Occipital lobe (tissue), 2 donors: Measurements from ENCODE around the gene FAM83C. TPM values are rescaled to one million over a fixed set of nuclear protein-coding genes. Genes with fewer than 3 reads are reported as not detected.

ENCODE experiments used
- DNase-seq: peaks from one replicate; lab custom pipeline; 2025; lab: John Stamatoyannopoulos, UW
- total RNA-seq: library from RNA; depleted of rRNA; stranded (reverse); fragments of >200 nt; gene quantifications from one replicate; pipeline ENCODE4 v1.2.3, GENCODE V29; 2014

FAM83C gene
- total RNA-seq, 1 donor from 2014 or later = not detected

GRCh38 chr20:35299780-35300179, 7.6 kb upstream of the FAM83C start:
- no peak for DNase-seq

GRCh38 chr20:35298264-35298663, 6.0 kb upstream of the FAM83C start:
- DNase-seq = no peak

DNA sequence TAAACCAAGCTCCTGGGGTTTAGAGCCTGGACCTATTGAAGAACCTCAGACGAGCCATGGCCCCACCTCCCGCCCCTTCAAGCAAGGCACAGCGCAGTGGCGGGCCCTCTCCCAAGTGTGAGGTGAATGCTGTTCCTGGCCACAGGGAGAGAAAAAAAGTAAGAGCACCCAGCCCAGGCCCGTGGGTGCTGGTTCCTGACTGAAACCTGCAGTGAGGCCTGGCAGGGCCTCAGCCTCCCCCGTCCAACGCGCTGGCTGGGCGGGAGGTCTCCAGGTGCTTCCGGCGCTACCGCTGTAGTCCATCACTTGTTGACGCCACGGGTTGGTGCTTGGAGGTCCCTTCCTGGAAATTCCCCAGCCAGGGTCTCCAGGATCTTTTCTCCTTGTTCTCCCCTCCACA, 5.5 kb upstream of the FAM83C start:
- no peak for DNase-seq

GRCh38 chr20:35297155-35297554, 4.9 kb upstream of the FAM83C start:
- no peak for DNase-seq

DNA sequence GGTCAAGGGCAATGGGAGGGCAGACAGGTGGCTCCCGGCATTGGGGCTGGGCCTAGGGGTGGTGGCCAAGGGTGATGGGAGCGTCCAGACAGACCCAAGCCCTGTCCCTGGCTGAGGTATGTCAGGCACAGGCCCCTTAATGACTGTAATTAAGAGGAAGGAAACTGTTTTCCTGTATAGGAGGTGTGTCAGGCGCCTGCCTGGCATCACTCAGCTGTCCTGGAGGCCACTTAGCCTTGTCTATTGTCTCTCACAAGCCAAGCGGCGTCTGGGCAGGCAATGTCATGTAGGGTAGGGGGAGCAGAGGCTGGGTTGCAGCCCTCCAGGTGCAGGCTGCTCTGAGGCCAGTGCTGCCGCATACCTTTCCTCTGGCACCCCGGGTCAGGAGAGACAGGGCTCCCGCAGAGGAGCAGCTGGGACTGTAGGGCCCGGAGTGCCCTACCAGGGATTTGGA, 3.9 kb upstream of the FAM83C start:
- no peak for DNase-seq

DNA sequence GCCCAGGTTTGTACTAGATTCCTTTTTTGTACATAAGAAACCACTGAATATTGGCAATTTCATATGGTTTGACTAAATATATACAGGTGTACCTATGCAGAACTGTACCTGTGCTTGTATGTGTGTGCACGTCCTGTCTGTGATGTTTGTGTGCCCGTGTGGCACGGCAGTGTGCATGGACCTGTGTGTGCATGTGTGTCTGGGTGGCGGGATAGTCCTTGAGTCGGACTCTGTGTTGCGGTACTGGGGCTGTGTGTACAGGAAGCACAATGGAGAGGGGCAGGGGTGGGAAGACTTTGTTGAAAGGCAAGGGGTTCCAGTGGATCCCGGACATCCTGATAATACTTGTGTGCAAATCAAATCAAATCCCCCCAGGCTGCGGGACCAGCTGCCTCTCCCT, 3.4 kb upstream of the FAM83C start:
- no peak for DNase-seq

GRCh38 chr20:35295058-35295457, 2.8 kb upstream of the FAM83C start:
- DNase-seq = no peak

DNA sequence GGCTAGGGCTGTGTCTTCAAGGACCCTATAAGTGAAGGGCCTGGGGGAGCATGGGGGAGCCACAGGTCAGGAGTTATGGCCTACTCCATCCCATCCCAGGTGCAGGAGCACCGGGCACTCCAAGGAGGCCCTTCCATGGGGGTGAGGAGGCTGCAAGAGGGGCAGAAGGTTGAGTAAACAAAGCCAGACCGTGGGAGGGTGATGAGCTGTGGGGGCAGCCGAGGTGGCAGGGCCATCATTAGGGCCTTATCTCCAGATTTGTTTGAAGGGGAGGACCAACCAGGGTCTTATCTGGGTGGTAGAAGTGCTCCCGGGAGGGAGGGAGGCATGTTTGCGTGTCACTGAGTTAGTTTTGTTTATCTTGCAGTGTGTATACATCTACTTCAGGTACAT, 2.1 kb upstream of the FAM83C start:
- no peak for DNase-seq

DNA sequence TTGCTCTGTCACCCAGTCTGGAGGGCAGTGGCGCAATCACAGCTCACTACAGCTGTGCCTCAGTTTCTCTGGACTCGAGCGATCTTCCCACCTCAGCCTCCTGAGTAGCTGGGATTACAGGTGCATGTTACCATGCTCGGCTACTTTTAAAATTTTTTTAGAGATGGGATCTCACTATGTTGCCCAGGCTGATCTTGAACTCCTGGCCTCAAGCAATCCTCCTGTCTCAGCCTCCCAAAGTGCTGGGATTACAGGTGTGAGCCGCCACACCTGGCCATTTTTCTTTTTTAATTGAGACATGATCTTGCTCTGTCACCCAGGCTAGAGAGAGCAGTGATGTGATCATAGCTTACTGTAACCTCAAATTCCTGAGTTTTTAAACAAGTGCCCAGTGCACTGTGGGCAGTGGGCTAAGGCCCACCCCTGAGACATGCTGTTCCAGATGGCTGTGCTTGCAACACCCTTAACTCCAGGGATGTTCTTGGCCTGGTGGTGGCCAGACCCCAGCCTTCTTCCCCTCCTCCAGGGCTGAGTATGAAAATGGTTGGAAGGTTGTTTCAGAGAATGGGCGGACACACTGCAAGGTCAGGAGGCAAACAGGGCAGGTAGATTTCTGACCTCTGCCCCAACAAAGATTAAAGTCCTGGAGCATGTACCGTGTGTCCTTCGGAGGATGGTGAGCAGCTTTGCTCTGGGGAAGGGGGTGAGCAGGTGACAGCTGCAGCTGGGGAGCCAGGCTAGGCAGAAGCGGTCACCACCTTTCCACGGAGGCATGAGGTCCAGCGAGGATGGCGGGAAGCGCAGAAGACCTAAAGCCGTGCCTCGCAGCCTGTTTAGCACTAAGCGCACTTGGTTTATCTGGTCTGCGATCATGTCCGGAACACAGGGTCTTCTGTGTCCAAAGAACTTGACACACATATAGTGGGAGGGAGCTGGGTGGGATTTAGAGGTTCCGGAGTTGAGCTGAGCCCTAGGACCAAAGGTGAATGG, 1.4 kb upstream of the FAM83C start:
- DNase-seq = no peak

DNA sequence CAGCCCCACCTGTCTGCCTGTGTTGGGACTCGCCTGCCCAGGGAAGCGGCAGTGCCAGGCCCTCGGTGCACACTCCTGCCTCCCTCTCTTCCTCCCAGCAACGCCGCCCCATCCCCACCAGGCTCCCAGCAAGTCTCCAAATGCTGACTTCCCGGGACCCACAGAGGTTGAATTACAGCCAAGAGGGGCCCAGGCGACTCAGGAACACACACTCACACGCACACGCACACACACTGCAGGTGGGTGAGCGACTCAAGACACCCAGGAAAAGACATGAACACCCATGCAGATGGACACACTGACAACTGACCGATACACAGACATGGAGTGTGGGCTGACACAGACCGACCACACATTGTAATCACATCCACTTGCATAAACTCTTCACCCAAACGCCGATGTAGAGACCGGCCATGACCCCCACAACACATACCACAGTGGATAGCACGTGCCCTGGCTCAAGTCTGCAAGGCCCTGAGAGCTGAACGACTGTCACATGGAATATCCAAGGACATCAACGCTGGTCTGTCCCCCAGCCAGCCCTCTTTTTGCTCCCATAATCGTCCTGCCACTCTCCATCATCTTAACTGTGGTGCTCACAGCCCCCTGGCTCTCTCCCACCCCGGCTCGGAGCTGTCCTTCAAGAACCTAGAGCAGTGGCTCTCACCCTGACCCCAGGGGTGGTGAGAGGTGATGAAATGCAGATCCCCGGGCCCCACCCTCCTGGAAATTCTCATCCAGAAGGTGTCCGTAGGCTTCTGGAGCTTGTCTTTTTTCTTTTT, 470 bp upstream of the FAM83C start:
- DNase-seq = no peak

DNA sequence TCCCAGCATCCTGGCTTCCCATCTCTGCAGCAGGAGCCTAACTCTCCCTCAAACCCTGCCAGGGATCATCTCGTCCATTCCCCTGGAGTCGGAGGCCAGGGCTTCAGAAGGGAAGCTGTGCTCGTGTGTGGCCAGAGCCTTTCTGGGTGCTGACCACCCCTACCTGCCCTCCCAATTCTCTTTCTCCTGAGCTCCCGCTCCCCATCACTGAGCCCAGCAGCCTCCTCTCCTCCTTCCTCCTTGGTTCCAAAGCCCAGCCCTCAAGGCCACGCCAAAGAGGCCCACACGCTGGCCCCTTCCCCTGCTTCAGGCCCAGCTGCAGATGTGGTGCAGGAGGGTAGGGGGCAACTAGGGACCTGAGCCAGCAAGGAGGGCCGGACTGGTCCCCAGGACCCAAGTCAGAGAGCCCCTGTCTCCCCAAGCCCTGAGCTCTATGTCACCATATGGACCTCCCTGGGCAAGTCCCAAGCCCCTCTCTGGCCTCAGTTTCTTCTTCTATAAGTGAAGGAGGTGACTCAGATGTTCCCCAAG, 1.3 kb downstream of the FAM83C start:
- no peak for DNase-seq

DNA sequence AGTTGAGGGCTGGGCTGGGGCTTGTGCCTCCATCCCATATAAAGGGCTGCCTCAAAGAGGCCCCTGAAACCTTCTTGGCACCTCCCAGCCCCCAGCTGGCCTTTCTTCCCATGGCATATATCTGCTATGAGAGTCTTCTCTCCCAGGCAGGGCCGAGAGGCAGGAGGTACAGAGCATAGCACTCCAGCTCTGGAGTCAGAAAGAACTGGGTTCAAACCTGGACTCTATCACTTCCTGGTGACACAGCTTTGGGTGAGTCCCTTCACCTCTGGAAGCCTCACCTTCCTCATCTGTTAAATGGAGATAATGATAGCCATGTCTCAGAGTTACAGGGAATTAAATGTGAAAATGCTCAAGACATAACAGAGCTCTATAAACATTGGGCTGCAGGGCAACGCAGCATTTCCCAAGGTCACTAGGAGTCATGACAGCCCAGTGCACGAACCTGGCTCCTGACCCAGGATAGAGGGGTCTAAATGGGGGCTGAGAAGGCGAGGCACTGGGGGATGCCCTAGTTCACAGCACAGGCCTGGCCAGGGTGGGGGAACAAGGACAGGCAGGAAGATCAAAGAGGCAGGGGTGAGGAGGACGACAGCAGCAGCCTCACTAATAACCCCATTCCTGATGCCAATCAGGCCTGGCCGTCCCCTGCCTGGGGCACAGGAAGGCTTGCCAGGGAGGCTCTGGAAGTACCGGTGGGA, 1.9 kb downstream of the FAM83C start:
- no peak for DNase-seq

DNA sequence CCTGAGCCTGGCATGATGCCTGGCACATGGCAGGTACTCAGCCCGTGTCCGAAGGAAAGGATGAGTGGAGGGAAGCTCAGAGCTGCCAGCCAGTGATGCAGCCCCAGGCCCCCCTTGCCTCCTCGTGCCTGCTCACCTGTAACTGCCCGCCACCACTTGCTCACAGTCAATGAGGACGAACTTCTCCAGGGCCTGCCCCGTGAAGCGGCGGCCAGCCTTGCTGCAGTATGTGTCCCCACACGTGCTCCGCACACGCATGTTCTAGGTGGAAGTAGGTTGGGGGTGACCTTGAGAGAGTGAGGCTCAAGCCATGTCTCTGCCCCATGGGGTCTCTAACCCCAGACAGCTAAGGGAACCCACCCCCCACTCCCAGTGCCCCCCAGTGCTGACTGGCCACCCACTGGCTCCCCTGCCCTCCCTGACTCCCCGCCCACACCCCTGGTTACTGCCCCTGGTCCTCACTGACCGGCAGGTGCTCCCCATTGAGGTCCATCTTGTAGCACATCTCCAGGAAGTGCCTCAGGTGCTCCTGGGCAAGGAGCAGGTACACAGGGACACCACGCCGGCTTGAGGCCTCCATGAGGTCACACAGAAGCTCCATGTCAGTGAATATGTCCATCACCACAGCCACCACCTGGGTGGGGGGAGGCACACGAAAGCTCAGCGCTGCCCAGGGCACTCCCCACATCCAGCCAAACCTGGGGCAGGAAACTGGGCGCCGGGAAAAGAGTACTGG, 3.7 kb downstream of the FAM83C start:
- no peak for DNase-seq

- DNase-seq = no peak
These were observed 4.5 kb downstream of the FAM83C start for GRCh38 chr20:35287509-35288324.

DNA sequence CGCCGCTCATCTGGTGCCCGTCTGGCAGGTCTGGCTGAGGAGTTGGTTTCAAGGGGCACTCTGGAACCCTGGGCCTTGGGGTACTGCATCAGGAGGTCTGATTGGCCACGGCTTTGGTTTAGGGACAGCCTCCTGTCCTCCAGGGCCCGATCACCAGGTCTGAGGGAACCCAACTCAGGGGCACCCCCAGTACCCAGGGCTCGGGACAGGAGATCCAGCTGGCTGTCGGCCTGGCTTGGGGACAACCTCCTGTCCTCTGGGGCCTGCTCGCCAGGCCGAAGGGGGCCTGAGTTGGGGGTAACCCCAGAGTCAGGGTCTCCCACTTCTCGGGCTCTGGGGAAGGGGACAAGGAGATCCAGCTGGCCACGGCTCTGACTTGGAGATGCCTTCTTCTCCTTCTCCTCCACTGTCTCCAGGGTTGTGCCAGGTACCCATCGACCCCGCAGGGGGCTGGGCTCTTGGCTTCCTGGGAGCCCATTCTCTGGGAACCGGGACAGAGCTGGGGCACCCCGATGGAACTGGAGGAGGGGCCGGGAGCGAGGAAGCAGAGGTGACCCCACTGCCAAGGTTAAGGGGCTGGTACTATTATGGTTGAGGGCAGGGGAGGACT, 5.2 kb downstream of the FAM83C start:
- DNase-seq = no peak

GRCh38 chr20:35286077-35286898, 5.9 kb downstream of the FAM83C start:
- no peak for DNase-seq

DNA sequence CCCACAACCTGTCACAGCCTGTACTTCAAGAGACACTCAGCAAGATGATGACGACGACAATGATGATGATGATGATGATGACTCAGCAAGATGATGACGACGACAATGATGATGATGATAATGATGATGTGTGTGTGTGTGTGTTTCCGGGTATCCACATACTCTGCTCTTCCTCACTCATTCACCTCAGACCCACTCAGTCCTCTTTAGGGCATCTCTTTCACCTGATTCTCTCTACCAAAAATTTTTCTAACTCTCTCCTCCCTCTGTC, 6.5 kb downstream of the FAM83C start:
- no peak for DNase-seq

- no peak for DNase-seq
These were observed 7.0 kb downstream of the FAM83C start for GRCh38 chr20:35284992-35285805.
